Fibroblast of pulmonary artery (primary cell): Measurements from ENCODE around the gene SORCS2.

Experiments
- DNase-seq: peaks from one replicate; pipeline ENCODE4 v3.0.0-alpha.2; 2010; ENCODE audit warnings: low read depth
- H3K4me3 ChIP-seq: replicated peaks from 2 replicates; pipeline ENCODE4 v1.5.1; 2011; ENCODE audit warnings: low read depth, mild to moderate bottlenecking, control low read depth, low read length, moderate library complexity
- CTCF ChIP-seq: IDR thresholded peaks from 2 replicates; pipeline ENCODE4 v1.5.1; 2011; ENCODE audit warnings: mild to moderate bottlenecking, control low read depth, low read length, inconsistent platforms; ENCODE audit errors: missing control alignments

SORCS2 gene

DNA sequence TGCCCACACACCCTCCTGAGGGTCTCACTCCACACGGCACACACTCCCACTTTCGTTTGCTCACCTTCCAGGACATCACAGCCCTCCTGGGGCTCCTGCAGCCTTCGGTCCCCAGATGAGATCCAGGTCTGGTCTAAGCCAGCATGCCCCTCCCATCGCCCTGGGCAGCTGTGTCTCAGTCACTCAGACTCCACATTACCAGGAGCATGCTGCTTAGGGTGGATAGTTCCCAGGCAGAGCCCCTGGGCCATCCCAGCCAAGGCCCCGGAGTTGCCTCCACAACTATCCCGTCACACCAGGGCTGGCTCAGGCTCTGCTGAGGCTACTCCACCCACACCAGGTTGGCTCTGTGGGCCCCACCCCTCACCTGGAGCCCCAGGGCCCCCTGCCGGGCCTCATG, 292.8 kb downstream of the SORCS2 start:
- DNase-seq = no peak
- TF ChIP-seq CTCF = no peak
- no peak overlapping the region for H3K4me3 ChIP-seq

DNA sequence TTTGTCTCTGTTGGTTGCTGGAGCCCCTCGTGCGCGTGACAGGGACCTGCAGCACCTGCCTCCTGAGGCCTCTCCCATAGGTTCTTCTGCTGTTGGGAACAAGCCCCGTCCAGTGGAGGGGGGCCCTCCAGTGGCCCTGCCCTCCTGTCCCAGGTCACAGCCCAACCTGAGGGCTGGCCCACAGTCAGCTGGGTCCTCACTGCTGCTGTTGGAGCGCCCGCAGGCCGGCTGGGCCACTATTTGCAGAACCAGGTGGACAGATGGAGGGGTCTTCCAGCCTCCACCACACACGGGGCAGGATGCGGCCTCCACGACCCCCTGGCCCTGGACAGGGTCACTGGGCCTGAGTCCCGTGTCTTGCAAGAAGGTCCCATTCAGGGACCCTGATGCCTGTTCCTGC, 293.8 kb downstream of the SORCS2 start:
- no peak for TF ChIP-seq CTCF
- H3K4me3 ChIP-seq = no peak overlapping the region
- DNase-seq = no peak

DNA sequence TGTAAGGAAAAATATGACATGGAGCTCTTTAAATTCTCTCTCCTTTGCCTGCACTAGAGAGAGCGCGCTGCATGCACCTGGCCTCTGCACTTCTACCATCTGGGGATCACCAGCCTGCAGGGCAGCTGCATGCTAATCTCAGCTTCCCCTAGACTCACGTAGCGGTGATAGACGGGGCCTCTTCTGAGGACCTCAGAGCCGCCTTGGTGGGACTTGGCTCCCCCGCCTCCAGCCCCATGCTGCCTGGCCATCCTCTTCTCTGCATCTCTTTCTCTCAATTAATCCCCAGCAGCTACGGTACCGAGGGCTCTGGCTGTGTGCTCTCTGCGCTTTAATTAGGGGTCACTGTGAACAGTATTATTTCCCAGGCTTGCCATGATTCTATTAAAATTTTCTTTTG, 295.2 kb downstream of the SORCS2 start:
- no peak for DNase-seq
- no peak for TF ChIP-seq CTCF
- H3K4me3 ChIP-seq = no peak overlapping the region

- TF ChIP-seq CTCF = no peak
- DNase-seq = no peak
- no peak overlapping the region for H3K4me3 ChIP-seq
Observed at GRCh38 chr4:7487998-7488671, 295.8 kb downstream of the SORCS2 start.

DNA sequence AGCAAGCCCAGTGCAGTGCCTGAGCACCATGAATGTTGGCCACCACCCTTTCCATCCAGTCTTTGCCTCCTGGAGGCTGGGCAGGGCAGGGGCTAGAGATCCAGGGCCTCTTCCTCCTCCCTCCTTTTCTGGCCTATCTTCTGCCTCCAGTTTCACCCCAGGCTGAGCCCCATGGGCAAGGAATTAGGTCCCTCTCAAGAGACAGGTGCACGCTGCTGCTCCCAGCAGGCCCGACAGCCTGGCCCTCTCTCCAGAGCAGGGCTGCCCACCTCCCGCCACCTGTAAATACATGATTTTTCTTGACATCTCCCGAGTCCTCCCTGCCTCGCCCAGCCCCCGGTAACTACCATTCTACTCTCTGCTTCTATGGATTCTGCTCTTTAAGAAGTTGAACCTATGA, 299.6 kb downstream of the SORCS2 start:
- H3K4me3 ChIP-seq = no peak overlapping the region
- TF ChIP-seq CTCF = no peak
- DNase-seq = no peak

DNA sequence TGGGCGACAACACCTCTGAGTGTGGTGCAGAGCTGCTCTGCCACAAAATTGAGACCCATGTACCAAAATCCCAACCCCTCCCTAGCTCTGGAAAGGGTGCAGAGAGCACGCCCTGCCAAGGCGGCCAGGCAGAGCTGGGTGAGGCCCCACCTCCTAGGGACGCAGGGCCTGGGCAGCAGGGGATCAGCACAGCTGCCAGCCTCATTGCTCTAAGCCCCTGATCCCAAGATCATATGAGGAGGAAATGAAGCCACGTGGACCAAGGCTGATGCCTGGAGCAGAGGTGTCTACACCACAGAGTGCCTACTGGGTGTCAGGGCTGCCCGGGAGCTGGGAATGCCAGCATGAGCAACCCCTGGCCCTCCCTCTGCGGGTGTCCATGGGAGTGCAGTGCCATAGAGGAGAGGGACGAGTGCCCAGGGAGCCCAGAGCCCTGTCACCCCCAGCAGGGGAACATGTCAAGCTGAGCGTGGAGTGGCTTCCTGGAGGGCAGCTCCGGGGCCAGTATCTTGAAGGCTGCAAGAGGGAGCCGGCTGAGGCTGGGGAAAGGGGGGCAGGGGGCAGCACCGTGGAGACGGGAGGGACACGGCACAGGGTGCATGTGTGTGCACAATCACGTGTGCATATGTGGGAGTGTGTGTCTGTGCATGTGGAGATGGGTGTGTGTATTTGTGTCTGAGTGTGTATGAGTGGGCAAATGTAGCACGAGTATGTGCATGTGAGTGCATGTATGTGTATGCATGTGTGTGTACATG, 306.3 kb downstream of the SORCS2 start:
- H3K4me3 ChIP-seq = no peak overlapping the region
- no peak for TF ChIP-seq CTCF
- DNase-seq = no peak
